Limb (tissue), 2 donors: ENCODE data around the gene CLDN24.

Source experiments
- DNase-seq, 2 donors: peaks; one replicate each; pipeline ENCODE4 v3.0.0-alpha.2; 2016; ENCODE audit errors: extremely low spot score in 2 of 2

The CLDN24 gene

GRCh38 chr4:183322326-183322725, at the start of gene CLDN24:
Gene CLDN24 (minus strand): TSS chr4:183322426. CDS start chr4:183322426, 0 bp downstream.
- DNase-seq = no peak

DNA sequence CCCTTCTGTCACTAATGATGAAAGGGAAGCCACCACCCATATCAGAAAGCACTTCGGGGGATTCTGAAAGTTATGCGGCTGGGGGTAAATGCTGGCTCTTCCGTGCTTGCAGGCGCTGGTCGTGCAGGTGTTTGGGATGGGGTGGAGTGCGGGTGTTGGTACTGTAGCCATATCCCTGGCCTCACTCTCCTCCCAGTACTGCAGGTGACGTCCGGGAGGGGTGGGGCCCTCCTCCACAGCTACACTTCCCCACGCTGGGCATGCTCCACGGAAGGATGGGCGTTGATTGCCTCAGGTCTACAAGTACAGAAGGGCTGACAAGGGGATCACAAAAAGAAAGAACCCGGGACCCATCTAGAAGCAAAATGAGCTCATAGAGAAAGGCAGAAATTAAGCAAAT, 48.6 kb upstream of the CLDN24 start:
- no peak for DNase-seq

DNA sequence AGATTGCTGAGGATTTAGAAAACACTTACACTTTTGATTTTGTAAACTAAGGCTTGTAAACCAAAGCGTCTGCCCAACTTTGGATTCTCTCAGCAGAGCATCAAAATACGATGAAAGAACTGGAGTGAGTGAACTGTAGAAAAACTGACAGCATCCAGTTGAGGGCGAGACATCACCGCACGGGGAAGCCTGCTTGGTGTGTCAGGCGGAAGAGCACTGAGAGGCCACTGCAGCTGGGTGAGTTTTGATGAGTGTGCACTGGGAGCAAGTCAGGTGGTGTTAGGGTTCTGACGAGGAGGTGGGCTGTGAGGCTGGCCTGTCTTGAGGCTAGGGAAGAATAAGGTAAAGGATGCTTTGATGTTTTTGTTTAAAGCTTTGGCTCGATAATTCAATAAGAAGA, 46.8 kb upstream of the CLDN24 start:
- DNase-seq = no peak

- no peak for DNase-seq
Measured at GRCh38 chr4:183366206-183366835, 44.1 kb upstream of the CLDN24 start.

DNA sequence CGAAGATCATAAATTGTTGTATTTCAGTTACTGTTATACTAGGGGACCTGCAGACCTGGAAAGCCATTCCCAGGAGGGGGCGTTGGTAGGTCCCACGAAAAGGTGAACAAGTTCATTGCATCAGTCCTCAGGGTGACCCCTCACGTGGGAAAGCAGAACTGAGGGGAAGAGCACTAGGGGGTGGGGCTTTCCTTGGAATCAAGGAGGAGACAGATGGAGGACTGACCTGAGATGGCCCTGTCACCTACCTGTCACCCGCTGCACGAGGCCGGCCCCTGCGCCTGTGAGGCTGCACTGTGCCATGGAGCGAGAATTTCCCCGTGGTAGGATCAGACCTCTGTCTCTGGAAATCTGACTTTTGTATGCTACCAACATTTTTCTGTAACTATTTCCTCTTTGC, 41.8 kb upstream of the CLDN24 start:
- no peak for DNase-seq

DNA sequence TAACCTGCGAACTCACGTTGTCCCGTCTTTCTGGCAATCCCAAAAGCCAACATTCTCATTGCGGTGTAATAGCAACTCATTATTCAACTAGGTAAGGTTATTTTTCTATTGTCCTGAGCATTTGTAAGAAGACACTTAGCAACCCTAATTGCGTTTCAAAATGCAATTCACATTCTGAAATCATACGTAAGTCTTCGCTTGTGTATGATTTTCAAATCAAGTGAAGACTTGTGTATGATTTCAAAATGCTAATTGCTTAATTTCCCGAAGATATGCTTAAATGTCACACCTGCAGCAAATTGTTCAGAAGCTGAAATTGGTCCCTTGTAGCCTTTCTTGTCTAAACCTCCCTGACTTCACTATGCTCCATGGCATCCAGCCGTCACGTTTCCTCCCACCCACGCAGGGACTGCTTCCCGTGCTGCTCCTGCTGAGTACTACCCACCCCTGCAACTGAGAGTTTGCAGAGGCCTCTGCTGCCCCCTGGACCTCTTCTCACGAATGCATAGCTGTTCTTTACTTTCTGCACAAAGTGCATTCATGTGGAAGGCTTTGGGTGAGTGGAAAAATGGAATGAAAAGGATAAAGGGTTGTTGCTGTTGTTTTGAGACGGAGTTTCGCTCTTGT, 40.8 kb upstream of the CLDN24 start:
- DNase-seq = no peak

DNA sequence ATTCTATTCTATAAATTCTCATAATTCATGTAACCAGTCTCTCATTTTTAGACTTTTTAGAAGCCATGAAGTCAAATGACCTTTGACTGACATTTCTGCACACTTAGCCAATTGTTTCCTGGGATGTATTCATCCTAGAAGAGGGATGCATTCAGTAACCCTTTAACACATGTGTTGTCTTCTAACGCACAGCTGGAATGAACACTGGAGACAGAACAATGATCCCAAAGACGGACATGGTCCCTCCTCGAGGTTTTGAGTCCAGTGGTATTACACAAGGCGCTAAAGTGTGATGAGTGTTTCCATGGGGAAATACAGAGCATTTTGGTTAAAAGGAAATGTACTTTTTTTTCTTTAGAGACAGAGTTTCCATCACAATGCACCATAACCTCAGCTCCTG, 39.8 kb upstream of the CLDN24 start:
- DNase-seq = no peak

DNA sequence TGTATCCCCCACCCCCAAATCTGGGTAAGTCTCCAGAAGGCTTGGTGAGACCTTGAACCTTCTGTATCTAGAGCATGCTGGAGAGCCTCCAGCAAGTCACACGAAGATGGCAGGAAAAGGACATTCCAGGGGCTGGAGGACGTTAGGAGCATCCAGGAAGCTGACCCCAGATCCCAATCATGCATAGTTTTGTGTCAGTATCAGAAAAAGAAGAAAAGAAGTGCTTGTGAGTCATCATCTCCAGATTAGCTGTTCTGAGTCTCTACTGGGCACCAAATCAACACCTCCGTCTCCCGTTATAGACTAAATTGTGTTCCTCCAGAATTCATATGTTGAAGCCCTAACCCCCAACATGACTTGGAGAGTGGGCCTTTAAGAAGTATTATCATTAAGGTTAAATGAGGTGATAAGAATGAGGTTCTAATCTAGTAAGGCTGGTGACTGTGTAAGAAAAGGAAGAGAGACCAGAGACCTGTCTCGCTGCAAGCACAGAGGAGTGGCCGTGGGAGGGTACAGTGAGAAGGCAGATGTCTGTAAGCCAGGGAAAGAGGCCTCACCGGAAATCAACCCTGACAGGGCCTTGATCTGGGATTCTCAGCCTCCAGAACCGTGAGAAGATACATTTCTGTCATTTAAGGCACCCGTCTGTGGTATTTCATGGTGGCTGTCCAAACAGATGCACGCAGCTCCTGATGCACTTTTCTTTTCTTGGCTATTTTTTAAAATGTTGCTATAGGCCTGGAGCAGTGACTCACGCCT, 38.1 kb upstream of the CLDN24 start:
- no peak for DNase-seq

DNA sequence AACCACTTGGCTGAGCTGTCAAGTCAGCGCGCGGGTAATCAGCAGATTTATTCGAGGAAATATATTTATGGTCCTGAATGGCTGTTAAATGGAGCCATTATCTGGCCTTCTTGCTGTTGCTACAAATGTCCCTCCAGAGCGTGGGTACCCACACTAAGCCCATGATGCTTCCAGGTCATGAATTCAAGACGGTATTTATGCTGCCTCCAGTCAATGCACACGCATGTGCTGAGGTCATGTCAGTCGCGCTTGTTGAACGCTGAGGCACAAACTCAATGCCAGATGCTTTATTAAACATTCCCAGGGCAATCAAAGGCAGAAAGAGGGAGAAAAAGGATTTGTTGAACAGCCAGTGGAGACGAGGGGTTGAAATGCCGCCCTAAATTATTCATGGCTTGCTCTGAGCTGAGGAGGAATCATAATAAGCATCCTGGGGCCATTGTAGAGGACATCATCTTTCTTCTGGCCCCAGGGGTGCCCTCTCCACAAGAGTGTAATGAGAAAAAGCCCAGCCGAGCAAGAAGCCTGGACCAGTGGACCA, 36.1 kb upstream of the CLDN24 start:
- DNase-seq = no peak

DNA sequence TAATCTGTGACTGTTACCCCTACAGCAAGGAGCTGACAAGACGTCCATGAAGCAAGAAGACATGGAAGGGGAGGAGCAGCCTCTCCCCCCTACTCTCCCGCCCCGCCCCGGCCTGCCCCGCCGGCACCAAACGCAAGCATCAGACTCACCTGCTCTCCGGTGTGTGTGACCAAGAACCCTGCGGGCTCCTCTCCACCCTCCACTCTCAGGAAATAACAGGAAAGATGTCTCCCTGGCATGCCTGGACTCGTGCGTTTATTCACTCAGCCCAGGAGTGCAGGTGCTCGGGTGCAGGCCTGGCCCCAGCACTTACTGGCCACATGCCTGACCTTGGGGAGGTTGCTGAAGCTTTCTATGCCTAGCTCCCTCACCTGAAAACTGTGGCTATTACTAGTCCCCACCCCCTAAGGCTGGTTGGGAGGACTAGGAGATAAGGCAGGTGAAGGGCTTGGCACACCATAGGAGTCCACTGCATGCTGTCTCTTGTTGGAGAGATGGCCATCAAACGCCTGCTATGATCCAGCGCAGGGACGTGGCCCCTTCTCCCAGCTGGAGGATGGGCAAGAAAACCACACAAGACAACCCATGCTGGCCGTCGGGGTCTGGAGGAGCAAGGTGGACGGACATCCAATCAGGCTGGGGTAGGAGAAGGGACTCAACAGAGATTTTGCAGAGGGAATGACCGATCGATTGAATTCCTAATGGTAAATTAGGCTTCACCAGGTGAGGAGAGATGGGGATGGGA, 34.9 kb upstream of the CLDN24 start:
- peak in 1 of 2 donors; percentile 6 for DNase-seq

DNA sequence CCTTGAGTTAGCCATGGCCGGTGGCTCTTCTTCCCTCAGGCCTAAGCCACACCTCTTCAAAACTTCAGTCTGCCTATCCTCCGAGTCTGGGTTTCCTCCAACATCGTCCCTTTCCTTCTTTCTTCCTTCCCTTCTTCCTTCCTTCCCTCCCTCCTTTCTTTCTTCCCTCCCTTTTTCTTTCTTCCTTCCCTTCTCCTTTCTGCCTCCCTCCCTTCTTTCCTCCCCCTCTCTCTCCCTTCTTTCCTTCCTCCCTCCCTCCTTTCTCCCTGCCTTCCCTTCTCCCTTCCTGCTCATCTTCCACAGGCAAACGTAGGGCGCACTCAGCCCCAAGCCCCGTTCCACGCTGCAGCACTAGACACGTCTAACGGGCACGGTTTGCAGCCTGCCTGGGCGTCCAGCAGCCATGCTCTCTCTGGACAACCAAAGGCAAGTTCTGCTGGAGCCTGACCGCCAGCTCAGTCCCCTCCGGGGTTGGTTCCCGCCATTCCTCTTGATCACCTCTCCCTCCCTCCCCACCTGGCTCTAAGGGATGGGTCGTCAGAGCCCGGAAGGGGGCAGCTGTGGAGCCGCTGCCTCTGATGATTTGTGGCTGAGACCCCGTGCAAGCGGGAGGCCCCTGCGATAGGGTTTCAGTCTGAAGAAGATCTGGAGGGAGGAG, 34.1 kb upstream of the CLDN24 start:
- DNase-seq = no peak

- no peak for DNase-seq
Measured at GRCh38 chr4:183355405-183355804, 33.2 kb upstream of the CLDN24 start.

DNA sequence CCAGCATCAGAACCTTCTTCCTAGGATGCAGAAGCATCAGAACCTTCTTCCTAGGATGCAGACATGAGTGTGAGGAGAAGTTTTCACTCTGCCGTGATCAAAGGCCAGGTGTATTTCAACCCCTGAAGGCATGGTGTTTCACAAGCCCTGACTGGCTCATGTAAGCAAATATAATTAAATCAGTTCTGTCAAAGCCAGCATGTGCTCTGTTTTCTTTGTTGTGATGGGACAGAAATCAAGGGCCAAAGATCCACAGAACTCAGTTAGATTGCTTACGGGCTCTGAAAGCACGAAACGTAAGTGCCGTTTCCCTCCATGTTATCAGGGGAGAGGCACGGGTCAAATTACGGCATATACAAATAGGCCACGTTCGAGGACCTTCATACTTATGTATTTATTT, 32.0 kb upstream of the CLDN24 start:
- no peak for DNase-seq

GRCh38 chr4:183353557-183353956, 31.3 kb upstream of the CLDN24 start:
- no peak for DNase-seq

DNA sequence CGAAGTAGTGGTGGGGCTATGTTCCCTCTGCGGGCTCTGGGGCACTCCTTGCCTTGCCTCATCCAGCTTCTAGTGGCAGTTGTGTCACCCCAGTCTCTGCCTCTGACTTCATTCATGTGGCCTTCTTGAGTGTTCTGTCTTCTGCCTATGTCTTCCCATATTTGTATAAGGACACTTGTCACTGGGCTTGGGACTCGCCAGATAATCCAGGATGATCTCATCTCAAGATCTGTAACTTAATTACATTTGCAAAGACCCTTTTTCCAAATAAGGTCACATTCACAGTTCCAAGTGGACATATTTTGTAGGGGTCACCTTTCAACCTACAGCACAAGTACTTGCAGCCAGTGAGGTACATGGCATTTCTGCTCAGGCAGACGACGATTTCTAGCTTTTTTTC, 30.3 kb upstream of the CLDN24 start:
- DNase-seq = peak in 1 of 2 donors; percentile 6

- peak in 1 of 2 donors; percentile 9 for DNase-seq
Measured at GRCh38 chr4:183350317-183351071, 28.3 kb upstream of the CLDN24 start.

- DNase-seq = peak in 1 of 2 donors; percentile 22
Measured at GRCh38 chr4:183349673-183350072, 27.4 kb upstream of the CLDN24 start.

DNA sequence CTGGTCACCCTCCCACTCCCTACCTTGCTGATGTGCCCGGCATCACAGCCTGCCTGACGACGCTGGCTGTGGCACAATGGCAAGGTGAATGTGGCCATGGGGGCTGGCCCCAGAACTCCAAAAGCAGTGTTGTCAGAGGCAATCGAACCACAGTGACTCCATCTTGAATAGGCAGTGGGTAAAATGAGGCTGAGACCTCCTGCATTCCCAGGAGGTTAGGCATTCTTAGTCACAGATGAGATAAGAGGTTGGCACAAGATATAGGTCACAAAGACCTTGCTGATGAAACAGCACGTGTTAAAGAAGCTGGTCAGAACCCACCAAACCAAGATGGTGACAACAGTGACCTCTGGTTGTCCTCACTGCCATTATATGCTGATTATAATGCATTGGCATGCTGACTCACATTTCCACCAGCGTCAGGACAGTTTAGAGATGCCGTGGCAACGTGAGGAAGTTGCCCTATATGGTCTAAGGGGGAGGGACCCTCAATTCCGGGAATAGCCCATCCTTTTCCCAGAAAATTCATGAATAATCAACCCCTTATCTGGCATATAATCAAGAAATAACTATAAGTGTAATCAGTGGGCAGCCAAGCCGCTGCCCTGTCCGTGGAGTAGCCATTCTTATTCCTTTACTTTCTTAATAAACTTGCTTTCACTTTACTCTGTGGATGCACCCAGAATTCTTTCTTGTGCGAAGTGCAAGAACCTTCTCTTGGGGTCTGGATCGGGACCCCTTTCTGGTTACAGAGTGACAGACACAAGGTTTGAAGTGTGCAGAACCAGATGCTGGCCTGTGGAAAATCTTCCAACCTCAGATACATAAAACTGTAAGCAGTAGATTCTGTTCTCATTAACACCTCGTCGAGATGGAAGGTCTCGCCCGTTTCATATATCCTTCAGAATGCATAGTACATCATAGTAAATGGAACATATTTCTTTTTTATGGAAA, 26.8 kb upstream of the CLDN24 start:
- no peak for DNase-seq

DNA sequence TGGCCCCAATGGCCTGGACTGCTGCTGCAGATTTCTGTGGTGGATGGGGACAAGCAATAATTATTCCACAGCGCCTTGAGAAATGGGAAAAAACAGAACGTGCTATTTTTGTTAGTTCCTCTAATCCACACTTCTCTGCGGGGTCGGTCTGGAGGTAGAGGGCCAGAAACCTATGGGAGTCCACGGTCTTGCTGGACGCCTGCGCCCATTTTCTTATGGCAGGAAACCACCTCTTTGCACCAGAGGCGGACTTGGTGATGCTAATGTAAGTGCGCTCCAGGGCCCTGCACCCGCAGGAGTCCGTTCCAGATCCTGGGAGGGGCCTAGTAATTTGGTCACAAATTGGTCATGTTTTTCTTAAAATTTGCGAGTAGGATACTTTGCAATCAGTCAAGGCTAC, 25.9 kb upstream of the CLDN24 start:
- DNase-seq = no peak
